CD4-positive, CD25-positive, alpha-beta regulatory T cell (primary cell): ENCODE results near the gene DRAXIN. TPM values are rescaled to one million over a fixed set of nuclear protein-coding genes. Genes with fewer than 3 reads are reported as not detected.

ENCODE experiments used
- ATAC-seq, 2 donors: fragments of 150-1000 bp; cut with Tn5 transposase; one replicate each; pipeline ENCODE4 v1.10.0; 2021; ENCODE audit warnings: low read depth in 2 of 2, moderate number of reproducible peaks in 2 of 2, moderate library complexity in 1 of 2
- DNase-seq, 3 donors: peaks; one replicate each; pipeline versions ENCODE4 v3.0.0 to v3.0.0-alpha.2; 2012 to 2022; ENCODE audit warnings: mixed read lengths in 1 of 3
- H3K27ac ChIP-seq: one replicate; pipeline ENCODE4 v1.7.0; 2013; ENCODE audit warnings: mild to moderate bottlenecking, low read length; ENCODE audit not compliant: insufficient read depth, poor library complexity, severe bottlenecking
- H3K27me3 ChIP-seq: one replicate; pipeline ENCODE4 v1.7.0; 2013; ENCODE audit warnings: low read length; ENCODE audit not compliant: control insufficient read depth, insufficient read depth
- H3K36me3 ChIP-seq: one replicate; pipeline ENCODE4 v1.7.0; 2013; ENCODE audit warnings: mild to moderate bottlenecking, low read length, moderate library complexity; ENCODE audit not compliant: control insufficient read depth, insufficient read depth
- H3K4me1 ChIP-seq: 2 replicates; pipeline ENCODE4 v1.7.0; 2013; ENCODE audit warnings: mild to moderate bottlenecking, low read length; ENCODE audit not compliant: insufficient read depth, control insufficient read depth, poor library complexity, severe bottlenecking
- H3K4me3 ChIP-seq: one replicate; pipeline ENCODE4 v1.7.0; 2013; ENCODE audit warnings: low read depth, mild to moderate bottlenecking, low read length, moderate library complexity
- H3K9me3 ChIP-seq, 2 experiments: 1 replicate in 1 of 2; 2 replicates in 1 of 2; pipeline ENCODE4 v1.7.0; 2013; ENCODE audit warnings: low read length in 2 of 2, mild to moderate bottlenecking in 1 of 2, moderate library complexity in 1 of 2; ENCODE audit not compliant: control insufficient read depth in 2 of 2
- H3K27ac Mint-ChIP-seq, 3 donors: one replicate each; pipeline ENCODE4 v1.8.0; 2020 to 2022; ENCODE audit warnings: mild to moderate bottlenecking in 3 of 3, mixed read lengths in 3 of 3, moderate library complexity in 2 of 3
- H3K27me3 Mint-ChIP-seq: one replicate; pipeline ENCODE4 v1.8.0; 2022; ENCODE audit warnings: mild to moderate bottlenecking, mixed read lengths
- H3K36me3 Mint-ChIP-seq: one replicate; pipeline ENCODE4 v1.8.0; 2020; ENCODE audit warnings: mixed read lengths
- H3K4me1 Mint-ChIP-seq, 4 donors: one replicate each; pipeline ENCODE4 v1.8.0; 2020 to 2022; ENCODE audit warnings: mixed read lengths in 4 of 4, mild to moderate bottlenecking in 1 of 4
- H3K4me3 Mint-ChIP-seq, 4 donors: one replicate each; pipeline ENCODE4 v1.8.0; 2020 to 2022; ENCODE audit warnings: mild to moderate bottlenecking in 4 of 4, mixed read lengths in 4 of 4, moderate library complexity in 3 of 4
- H3K9me3 Mint-ChIP-seq, 7 donors: one replicate each; pipeline ENCODE4 v1.8.0; 2020 to 2022; ENCODE audit warnings: mixed read lengths in 7 of 7, mild to moderate bottlenecking in 3 of 7, moderate library complexity in 2 of 7
- polyA plus RNA-seq, 4 donors: library from polyadenylated mRNA; unstranded; fragments of 300-500 nt; fragmentation: Illumina TruSeq; gene quantifications; one replicate each; pipeline ENCODE4 v1.2.3, GENCODE V29; 2021
- total RNA-seq: library from RNA; stranded (reverse); gene quantifications from one replicate; pipeline ENCODE4 v1.2.3, GENCODE V29; 2022

Gene DRAXIN
- total and polyA plus RNA-seq, 5 donors from 2014 or later = 0.06 to 0.11 TPM; not detected in 3

DNA sequence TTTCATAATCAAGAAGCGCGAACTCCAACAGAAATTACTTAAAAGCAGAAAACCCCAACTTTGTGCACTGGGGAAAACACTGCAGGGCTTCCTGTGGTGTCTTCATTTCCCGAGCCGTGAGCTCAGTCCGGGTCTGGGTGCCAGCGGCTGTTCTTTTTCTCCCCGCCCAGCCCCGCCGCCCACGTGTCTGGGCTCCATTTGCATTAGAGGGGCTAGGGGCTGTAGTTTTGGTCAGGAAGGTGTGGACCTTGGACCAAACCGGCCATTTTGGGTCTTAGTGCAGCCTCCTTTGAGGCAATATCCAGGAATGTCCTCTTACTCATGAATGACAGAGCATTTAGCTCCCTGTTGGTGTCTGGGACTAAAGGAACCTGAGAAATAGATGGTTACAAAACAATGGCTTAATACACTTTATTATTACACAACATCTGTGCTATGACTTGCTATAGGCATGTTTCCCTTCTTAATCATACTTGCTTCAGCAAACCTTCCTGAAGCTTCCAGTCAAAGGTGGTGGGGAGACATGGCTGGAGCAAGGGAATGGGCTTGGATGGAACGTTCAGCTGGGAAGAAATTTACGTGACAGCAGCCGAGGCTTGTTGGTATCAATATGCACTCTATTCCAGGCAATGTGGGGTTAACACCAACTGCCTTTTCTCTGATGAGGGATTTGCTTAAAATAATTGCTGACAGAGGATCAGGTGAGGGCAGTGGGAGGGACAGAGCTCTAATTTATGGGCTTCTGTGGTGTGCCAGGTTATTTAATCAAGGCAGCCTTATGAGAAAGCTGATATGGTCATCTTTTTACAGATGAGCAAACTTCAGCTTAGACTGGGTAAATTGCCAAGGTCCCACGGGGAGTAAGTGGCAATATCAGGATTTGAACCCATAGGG lies 45.5 kb downstream of the DRAXIN start:
- peaks cover 64% of the 10 kb centered on the region for H3K4me1 ChIP-seq
- H3K4me3 ChIP-seq = peak overlapping the region; percentile 83
- DNase-seq (peak in 2 of 3 donors; percentile 38 to 67), ATAC-seq (peak; percentile 46 to 59)
- H3K27ac Mint-ChIP-seq = peak overlapping the region; percentile 45 to 81 (median 49)
- H3K9me3 Mint-ChIP-seq = no peaks in the 10 kb centered on the region
- peak overlapping the region; percentile 68 to 98 (median 92) for H3K4me3 Mint-ChIP-seq
- H3K27me3 ChIP-seq = no peaks in the 10 kb centered on the region
- no peaks in the 10 kb centered on the region for H3K9me3 ChIP-seq
- no peaks in the 10 kb centered on the region for H3K36me3 ChIP-seq
- H3K36me3 Mint-ChIP-seq = no peaks in the 10 kb centered on the region
- H3K4me1 Mint-ChIP-seq = peaks cover 11 to 82% (median 55%) of the 10 kb centered on the region in 4 donors
- peak overlapping the region; percentile 76 for H3K27ac ChIP-seq
- H3K27me3 Mint-ChIP-seq = no peaks in the 10 kb centered on the region

DNA sequence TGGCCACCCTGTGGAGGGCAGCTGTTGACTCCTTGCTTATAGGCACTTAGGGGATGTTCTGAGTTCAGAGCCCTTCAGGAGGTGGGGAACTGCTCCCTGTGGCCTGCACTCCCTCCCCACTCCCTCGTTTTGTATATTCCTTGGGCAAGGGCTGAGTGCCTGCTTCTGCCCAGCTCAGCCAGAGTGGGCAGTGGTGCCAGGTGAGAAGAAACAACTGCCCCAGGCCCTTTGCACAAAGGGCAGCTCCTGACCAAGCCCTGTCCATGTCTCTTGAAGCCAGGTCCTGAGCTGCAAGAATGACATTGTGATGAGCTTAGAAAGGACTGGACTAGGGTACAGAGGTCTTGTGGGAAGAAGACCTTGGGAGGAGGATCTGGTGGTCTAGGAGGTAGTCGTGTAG lies 46.6 kb downstream of the DRAXIN start:
- Mint-ChIP-seq H3K9me3 (no peaks in the 10 kb centered on the region), H3K27ac (peak overlapping the region; percentile 70 to 81 (median 80)), H3K4me3 (peak overlapping the region in 3 of 4 donors; percentile 68 to 94 (median 90)), H3K4me1 (peaks cover 16 to 82% (median 58%) of the 10 kb centered on the region in 4 donors), H3K27me3 (no peaks in the 10 kb centered on the region), H3K36me3 (no peaks in the 10 kb centered on the region)
- Histone ChIP-seq H3K27ac (no peak overlapping the region), H3K9me3 (no peaks in the 10 kb centered on the region), H3K36me3 (no peaks in the 10 kb centered on the region), H3K27me3 (no peaks in the 10 kb centered on the region), H3K4me3 (no peak overlapping the region), H3K4me1 (peaks cover 60% of the 10 kb centered on the region)
- DNase-seq = no peak
- ATAC-seq = no peak

DNA sequence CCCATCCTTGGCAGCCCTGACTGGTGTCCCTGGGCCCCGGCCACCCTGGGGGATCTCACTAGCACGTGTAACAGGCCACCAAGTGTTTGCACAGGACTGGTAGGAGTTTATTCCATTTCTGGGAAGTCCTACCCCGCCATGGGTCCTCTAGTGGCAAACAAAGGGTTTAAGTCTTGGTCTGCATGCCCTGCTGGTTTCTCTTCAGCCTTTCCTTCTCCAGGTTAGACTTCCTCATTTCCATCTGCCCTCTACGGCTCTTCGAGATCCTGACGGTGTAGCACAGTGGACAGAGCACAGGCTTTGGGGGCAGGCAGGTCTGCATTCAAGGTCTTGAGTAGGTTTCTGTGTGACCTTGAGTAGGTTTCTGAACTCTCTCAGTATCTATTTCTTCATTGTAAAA lies 47.3 kb downstream of the DRAXIN start:
- ATAC-seq (no peak), DNase-seq (no peak)
- Mint-ChIP-seq H3K27ac (peak overlapping the region in 1 of 3 donors; percentile 55), H3K9me3 (no peaks in the 10 kb centered on the region), H3K27me3 (no peaks in the 10 kb centered on the region), H3K36me3 (no peaks in the 10 kb centered on the region), H3K4me1 (peaks cover 16 to 75% (median 57%) of the 10 kb centered on the region in 4 donors), H3K4me3 (peak overlapping the region in 3 of 4 donors; percentile 9 to 68 (median 65))
- Histone ChIP-seq H3K9me3 (no peaks in the 10 kb centered on the region), H3K36me3 (no peaks in the 10 kb centered on the region), H3K27ac (no peak overlapping the region), H3K27me3 (no peaks in the 10 kb centered on the region), H3K4me3 (no peak overlapping the region), H3K4me1 (peaks cover 60% of the 10 kb centered on the region)

DNA sequence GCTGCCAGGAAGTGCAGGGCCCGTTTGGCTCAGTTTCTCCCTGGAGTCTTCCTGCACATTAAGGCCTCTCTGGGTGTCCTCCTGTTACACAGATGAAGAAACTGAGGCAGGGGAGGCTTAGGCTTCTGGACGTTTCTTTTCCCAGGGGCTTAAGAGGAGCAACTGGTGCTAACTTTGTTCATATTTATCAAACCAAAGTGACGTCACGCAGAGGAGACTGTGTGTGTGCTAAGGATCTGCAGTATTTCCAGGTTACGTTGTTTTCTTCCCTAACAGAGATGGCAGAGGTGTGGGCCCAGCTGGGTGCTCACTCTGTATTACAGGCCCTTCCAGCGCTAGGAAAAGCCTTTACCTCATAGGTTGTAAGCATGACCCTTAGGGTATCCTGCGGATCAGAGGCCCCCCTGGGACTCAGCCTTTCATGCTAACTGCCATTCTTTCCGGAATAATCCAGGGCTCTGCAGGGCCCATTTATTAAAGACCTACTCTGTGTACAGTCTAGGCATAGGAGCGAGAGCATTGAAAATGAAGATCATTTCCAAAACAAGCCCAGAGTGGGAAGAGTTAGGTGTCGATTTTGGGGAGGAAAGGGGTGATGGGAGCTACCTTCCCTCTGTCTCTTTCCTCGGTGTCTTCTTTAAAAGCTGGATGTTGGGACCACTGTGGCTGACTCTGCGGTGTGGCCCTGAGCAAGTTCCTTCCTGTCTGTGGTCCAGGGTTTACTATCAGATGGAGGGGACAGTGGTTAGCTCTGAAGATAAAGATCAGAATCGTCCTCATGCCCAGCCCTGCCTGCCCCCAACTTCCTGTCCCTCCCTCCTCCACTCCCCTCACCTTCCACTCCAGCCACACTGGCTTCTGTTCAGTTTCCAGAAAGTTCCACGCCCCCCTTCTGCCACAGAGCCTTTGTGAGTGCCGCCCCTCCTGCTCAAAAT lies 49.0 kb downstream of the DRAXIN start:
- peaks cover under 1% of the 10 kb centered on the region for H3K36me3 ChIP-seq
- H3K9me3 ChIP-seq = no peaks in the 10 kb centered on the region
- no peaks in the 10 kb centered on the region for H3K27me3 ChIP-seq
- Mint-ChIP-seq H3K4me3 (peak overlapping the region; percentile 67 to 88 (median 78)), H3K4me1 (peaks cover 16 to 68% (median 54%) of the 10 kb centered on the region in 4 donors), H3K27me3 (no peaks in the 10 kb centered on the region), H3K9me3 (no peaks in the 10 kb centered on the region), H3K36me3 (no peaks in the 10 kb centered on the region), H3K27ac (peak overlapping the region in 2 of 3 donors; percentile 25 to 31)
- DNase-seq = peak; percentile 11 to 70 (median 13)
- no peak overlapping the region for H3K27ac ChIP-seq
- peak; percentile 13 to 19 for ATAC-seq
- H3K4me1 ChIP-seq = peaks cover 57% of the 10 kb centered on the region
- peak overlapping the region; percentile 67 for H3K4me3 ChIP-seq

DNA sequence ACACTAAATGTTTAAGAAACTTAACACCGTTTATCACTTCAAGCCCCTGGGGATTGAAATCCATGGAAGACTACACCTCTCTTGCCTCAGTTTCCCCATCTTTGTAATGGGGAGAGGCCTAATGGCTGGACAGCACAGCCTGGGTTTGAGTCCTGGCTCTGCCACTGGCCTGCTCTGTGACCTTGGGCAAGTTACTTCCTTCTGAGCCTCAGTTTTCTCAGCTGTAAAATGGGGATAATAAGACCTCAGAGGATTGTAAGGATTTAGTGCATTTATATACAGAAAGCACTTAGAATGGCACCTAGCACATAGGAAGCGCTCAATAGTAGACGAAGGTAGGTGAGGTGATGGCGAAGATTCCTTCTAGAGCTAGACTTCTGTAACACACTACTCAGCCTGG lies 50.0 kb downstream of the DRAXIN start:
- ATAC-seq (no peak), DNase-seq (no peak)
- H3K4me1 ChIP-seq = peaks cover 50% of the 10 kb centered on the region
- peaks cover 9% of the 10 kb centered on the region for H3K36me3 Mint-ChIP-seq
- H3K4me3 ChIP-seq = peak overlapping the region; percentile 67
- no peaks in the 10 kb centered on the region for H3K9me3 Mint-ChIP-seq
- peaks cover 16 to 69% (median 51%) of the 10 kb centered on the region in 4 donors for H3K4me1 Mint-ChIP-seq
- peak overlapping the region in 2 of 3 donors; percentile 25 to 35 for H3K27ac Mint-ChIP-seq
- no peaks in the 10 kb centered on the region for H3K27me3 ChIP-seq
- H3K4me3 Mint-ChIP-seq = peak overlapping the region; percentile 11 to 88 (median 78)
- peaks cover 5% of the 10 kb centered on the region for H3K36me3 ChIP-seq
- no peaks in the 10 kb centered on the region for H3K27me3 Mint-ChIP-seq
- H3K27ac ChIP-seq = no peak overlapping the region
- no peaks in the 10 kb centered on the region for H3K9me3 ChIP-seq

DNA sequence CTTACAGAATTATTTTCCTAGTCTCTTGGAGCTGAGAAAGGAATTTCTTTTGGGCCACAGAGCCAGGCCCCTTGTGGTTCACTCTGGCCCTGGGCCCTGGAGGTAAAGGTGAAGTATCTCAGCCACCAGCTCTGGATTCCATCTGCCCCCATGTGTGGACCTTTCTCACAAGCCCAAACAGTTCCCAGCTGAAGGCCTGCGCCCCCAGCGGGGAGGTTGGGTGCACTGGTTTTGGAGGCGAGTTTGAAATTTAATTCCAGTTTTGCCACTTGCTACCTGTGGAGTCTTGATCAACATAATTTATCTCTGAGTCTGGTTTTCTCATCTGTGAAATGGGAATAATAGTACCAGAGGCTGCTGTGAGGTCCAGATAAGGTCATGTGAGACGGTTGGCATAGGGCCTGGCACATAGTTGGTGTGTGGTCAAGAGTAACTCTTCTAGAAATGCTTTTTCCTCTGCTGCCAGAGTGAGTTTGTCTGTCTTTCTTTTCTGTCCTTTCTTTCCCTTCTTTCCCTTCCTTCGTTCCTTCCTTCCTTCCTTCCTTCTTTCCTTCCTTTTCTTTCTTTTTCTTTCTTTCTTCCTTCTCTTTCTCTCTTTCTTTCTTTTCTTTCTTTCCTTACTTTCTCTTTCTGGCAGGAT lies 50.5 kb downstream of the DRAXIN start:
- no peaks in the 10 kb centered on the region for H3K27me3 Mint-ChIP-seq
- H3K9me3 Mint-ChIP-seq = no peaks in the 10 kb centered on the region
- Histone ChIP-seq H3K27ac (no peak overlapping the region), H3K36me3 (peaks cover 5% of the 10 kb centered on the region), H3K4me3 (no peak overlapping the region), H3K27me3 (no peaks in the 10 kb centered on the region), H3K4me1 (peaks cover 46% of the 10 kb centered on the region), H3K9me3 (no peaks in the 10 kb centered on the region)
- H3K4me3 Mint-ChIP-seq = peak overlapping the region; percentile 29 to 88 (median 78)
- no peak for ATAC-seq
- H3K36me3 Mint-ChIP-seq = peaks cover 14% of the 10 kb centered on the region
- DNase-seq = no peak
- H3K4me1 Mint-ChIP-seq = peaks cover 16 to 67% (median 49%) of the 10 kb centered on the region in 4 donors
- peak overlapping the region in 2 of 3 donors; percentile 35 to 43 for H3K27ac Mint-ChIP-seq

DNA sequence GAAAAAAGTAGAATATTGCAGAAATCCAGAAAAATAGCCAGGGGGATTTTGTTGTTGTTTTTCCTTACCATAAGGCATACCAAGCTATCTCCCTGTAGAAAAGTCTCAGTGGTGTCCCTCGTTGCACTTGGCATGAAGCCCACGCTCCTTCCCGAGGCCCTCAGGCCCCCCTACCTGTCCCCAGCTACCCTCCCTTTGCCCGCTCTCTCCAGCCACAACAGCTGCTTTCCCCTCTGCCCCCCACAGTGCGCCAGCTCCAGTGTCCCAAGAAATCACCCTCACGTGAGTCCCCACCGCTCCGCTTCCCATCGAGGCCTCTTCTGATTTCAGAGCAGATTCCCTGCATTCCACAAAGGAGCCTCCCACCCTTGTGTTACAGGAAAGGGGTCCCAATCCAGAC lies 52.8 kb downstream of the DRAXIN start:
- peaks cover 14% of the 10 kb centered on the region for H3K36me3 ChIP-seq
- no peak overlapping the region for H3K4me3 ChIP-seq
- Mint-ChIP-seq H3K4me1 (peaks cover 12 to 51% (median 37%) of the 10 kb centered on the region in 4 donors), H3K36me3 (peaks cover 18% of the 10 kb centered on the region), H3K4me3 (no peak overlapping the region), H3K27ac (no peak overlapping the region), H3K9me3 (no peaks in the 10 kb centered on the region), H3K27me3 (no peaks in the 10 kb centered on the region)
- peaks cover 34% of the 10 kb centered on the region for H3K4me1 ChIP-seq
- no peaks in the 10 kb centered on the region for H3K27me3 ChIP-seq
- no peak overlapping the region for H3K27ac ChIP-seq
- H3K9me3 ChIP-seq = no peaks in the 10 kb centered on the region
- DNase-seq = no peak
- no peak for ATAC-seq
